Tibial nerve (tissue), 4 donors: ENCODE measurements around the gene PLCB1.

Experiments used
- EP300 ChIP-seq, 2 donors: sonication (generic); formaldehyde crosslinking; IDR thresholded peaks; one replicate each; pipeline ENCODE4 v1.6.1; 2017; ENCODE audit warnings: antibody characterized with exemption in 2 of 2, mild to moderate bottlenecking in 1 of 2
- POLR2A ChIP-seq, 2 donors: fragments of 450-650 bp; IDR thresholded peaks; one replicate each; pipeline ENCODE4 v1.6.1; 2017; ENCODE audit warnings: antibody characterized with exemption in 2 of 2, mild to moderate bottlenecking in 2 of 2, moderate library complexity in 2 of 2
- TF ChIP-seq, protein P1 (sequence below), 5 experiments: fragments of 200-600 bp in 3 of 5; fragments of 450-650 bp in 2 of 5; sonication (generic) in 3 of 5; IDR thresholded peaks; one replicate each; pipeline ENCODE4 v1.5.1; 2016 to 2019; ENCODE audit warnings: antibody characterized with exemption in 5 of 5, mild to moderate bottlenecking in 3 of 5, moderate library complexity in 2 of 5

DNA sequence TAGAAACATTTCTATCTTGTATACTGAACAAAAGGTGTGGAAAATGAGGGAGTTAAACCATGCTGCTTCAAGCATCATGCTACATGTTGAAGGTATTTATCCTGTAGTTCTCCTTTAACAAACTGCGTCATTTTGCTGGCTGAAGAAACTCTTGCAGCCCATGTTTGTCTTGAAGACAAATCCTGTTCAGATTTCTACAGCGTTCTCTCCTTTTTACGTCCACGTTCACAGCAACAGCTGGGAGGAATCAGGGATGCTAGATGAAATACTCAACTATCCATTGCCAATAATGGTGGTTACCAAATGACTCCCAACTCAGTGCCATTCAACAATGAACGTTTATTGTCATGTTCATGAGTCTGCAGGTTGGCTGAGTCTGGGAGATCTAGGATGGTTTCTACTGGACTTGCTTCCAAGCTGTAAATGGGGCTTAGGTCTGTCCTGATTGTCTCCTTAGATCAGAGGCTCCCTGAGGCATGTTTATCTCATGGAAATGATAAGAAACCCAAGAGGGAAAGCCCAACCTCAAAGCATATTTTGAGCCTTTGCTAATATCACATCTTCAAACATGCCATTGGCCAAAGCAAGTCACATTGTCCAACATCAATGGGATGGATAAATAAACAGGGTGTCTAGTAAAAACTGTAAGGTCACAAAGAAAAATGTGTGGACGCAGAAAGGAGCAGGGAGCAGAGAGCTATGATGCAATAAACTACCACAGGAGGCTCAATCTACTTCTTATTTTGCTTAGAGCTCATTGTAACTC is 2.7 kb upstream of the PLCB1 start:
- TF ChIP-seq POLR2A (IDR thresholded peaks at IDR 0.05) (no peak), EP300 (IDR thresholded peaks at IDR 0.05) (no peak)
- TF ChIP-seq, protein P1, sequence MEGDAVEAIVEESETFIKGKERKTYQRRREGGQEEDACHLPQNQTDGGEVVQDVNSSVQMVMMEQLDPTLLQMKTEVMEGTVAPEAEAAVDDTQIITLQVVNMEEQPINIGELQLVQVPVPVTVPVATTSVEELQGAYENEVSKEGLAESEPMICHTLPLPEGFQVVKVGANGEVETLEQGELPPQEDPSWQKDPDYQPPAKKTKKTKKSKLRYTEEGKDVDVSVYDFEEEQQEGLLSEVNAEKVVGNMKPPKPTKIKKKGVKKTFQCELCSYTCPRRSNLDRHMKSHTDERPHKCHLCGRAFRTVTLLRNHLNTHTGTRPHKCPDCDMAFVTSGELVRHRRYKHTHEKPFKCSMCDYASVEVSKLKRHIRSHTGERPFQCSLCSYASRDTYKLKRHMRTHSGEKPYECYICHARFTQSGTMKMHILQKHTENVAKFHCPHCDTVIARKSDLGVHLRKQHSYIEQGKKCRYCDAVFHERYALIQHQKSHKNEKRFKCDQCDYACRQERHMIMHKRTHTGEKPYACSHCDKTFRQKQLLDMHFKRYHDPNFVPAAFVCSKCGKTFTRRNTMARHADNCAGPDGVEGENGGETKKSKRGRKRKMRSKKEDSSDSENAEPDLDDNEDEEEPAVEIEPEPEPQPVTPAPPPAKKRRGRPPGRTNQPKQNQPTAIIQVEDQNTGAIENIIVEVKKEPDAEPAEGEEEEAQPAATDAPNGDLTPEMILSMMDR (IDR thresholded peaks at IDR 0.05) = no peak
